Thymus (tissue), 11 donors: Measurements from ENCODE around the gene NCOA5. TPM values are rescaled to one million over a fixed set of nuclear protein-coding genes. Genes with fewer than 3 reads are reported as not detected.

Source experiments
- DNase-seq, 9 donors: peaks; one replicate each; pipeline ENCODE4 v3.0.0-alpha.2; 2013; ENCODE audit warnings: low spot score in 9 of 9, low read depth in 6 of 9, missing footprints in 1 of 9
- H3K27ac ChIP-seq, 2 donors: one replicate each; pipeline ENCODE4 v1.5.1; 2013; ENCODE audit warnings: control low read depth in 1 of 2, low read depth in 1 of 2, low read length in 1 of 2, mild to moderate bottlenecking in 1 of 2, moderate library complexity in 1 of 2
- H3K27me3 ChIP-seq, 2 donors: one replicate each; pipeline ENCODE4 v1.5.1; 2013; ENCODE audit warnings: low read length in 1 of 2; ENCODE audit not compliant: control insufficient read depth in 2 of 2, insufficient read depth in 1 of 2
- H3K36me3 ChIP-seq, 2 donors: one replicate each; pipeline ENCODE4 v1.5.1; 2013; ENCODE audit warnings: low read length in 1 of 2, mild to moderate bottlenecking in 1 of 2, moderate library complexity in 1 of 2; ENCODE audit not compliant: control insufficient read depth in 2 of 2, insufficient read depth in 2 of 2
- H3K4me1 ChIP-seq, 2 donors: one replicate each; pipeline ENCODE4 v1.5.1; 2013; ENCODE audit warnings: low read length in 2 of 2; ENCODE audit not compliant: control insufficient read depth in 2 of 2, insufficient read depth in 2 of 2
- H3K4me3 ChIP-seq, 2 donors: one replicate each; pipeline ENCODE4 v1.5.1; 2013; ENCODE audit warnings: low read length in 2 of 2, control low read depth in 1 of 2, mild to moderate bottlenecking in 1 of 2
- H3K9me3 ChIP-seq, 2 donors: one replicate each; pipeline ENCODE4 v1.5.1; 2013; ENCODE audit warnings: low read length in 1 of 2, mild to moderate bottlenecking in 1 of 2; ENCODE audit not compliant: control insufficient read depth in 2 of 2, insufficient read depth in 1 of 2
- WGBS: extraction: QIAGEN DNeasy Blood & Tissue Kit; methylation state at CpG from one replicate; pipeline ENCODE4 v1.1.7; 2013; 5-methylcytosine and 5-hydroxymethylcytosine counted together
- polyA plus RNA-seq: library from polyadenylated mRNA; stranded (reverse); fragments of 200-250 nt; gene quantifications from one replicate; pipeline ENCODE4 v1.2.3, GENCODE V29; 2013
- total RNA-seq: library from RNA; stranded (reverse); fragments of 120-200 nt; gene quantifications from one replicate; pipeline ENCODE4 v1.2.4, GENCODE V29; 2013
- donor health status: healthy.

The NCOA5 gene
- total and polyA plus RNA-seq, 2 donors, result 21.5 to 25.4 TPM

DNA sequence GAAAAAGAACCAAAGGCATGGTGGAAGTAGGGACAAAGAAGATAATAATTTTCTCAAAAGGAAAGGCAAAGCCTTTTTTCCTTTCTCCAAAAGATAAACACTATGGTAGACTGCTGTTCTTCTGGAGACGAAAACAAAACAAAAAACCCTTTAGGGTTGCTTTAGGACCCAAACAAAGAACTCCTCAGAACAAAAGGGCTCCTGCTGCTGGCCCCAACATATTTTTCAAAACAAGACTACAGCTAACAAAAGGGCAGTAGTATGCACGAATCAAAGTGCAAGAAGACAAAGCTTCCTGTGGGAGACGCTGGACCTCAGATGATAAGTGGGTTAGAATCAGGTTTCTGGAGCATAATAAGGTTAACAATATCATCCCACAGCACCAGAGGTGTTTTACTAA is 15.8 kb downstream of the NCOA5 start:
- H3K27me3 ChIP-seq, result no peaks in the 10 kb centered on the region
- H3K36me3 ChIP-seq, result peaks cover 33 to 43% of the 10 kb centered on the region in 2 donors
- no peak overlapping the region for H3K4me3 ChIP-seq
- WGBS, result 96% methylated on average over 3 of the region's 3 CpGs
- no peaks in the 10 kb centered on the region for H3K4me1 ChIP-seq
- no peaks in the 10 kb centered on the region for H3K9me3 ChIP-seq
- H3K27ac ChIP-seq, result no peak overlapping the region
- DNase-seq, result no peak

- DNase-seq, result no peak
Measured at GRCh38 chr20:46073443-46073842, 16.3 kb downstream of the NCOA5 start.

GRCh38 chr20:46073024-46073423 is 16.7 kb downstream of the NCOA5 start:
- no peak overlapping the region for H3K27ac ChIP-seq
- H3K36me3 ChIP-seq, result peaks cover 30 to 41% of the 10 kb centered on the region in 2 donors

More at GRCh38 chr20:46073443-46073842, 16.3 kb downstream of the NCOA5 start:
- Histone ChIP-seq H3K36me3 (peaks cover 31 to 41% of the 10 kb centered on the region in 2 donors), H3K4me1 (no peaks in the 10 kb centered on the region), H3K9me3 (no peaks in the 10 kb centered on the region), H3K27ac (no peak overlapping the region), H3K4me3 (no peak overlapping the region), H3K27me3 (no peaks in the 10 kb centered on the region)
- 90% methylated on average over 3 of the region's 3 CpGs for WGBS

GRCh38 chr20:46071573-46071972 is 18.2 kb downstream of the NCOA5 start:
- peaks cover 35 to 44% of the 10 kb centered on the region in 2 donors for H3K36me3 ChIP-seq
- no peak overlapping the region for H3K27ac ChIP-seq
- WGBS, result 99% methylated on average over 3 of the region's 3 CpGs
- no peaks in the 10 kb centered on the region for H3K27me3 ChIP-seq
- no peak overlapping the region for H3K4me3 ChIP-seq
- no peak for DNase-seq
- H3K4me1 ChIP-seq, result no peaks in the 10 kb centered on the region
- no peaks in the 10 kb centered on the region for H3K9me3 ChIP-seq

More at GRCh38 chr20:46073024-46073423, 16.7 kb downstream of the NCOA5 start:
- H3K4me1 ChIP-seq, result no peaks in the 10 kb centered on the region
- DNase-seq, result no peak
- H3K9me3 ChIP-seq, result no peaks in the 10 kb centered on the region
- WGBS, result 97% methylated on average over 4 of the region's 4 CpGs
- no peak overlapping the region for H3K4me3 ChIP-seq
- no peaks in the 10 kb centered on the region for H3K27me3 ChIP-seq

DNA sequence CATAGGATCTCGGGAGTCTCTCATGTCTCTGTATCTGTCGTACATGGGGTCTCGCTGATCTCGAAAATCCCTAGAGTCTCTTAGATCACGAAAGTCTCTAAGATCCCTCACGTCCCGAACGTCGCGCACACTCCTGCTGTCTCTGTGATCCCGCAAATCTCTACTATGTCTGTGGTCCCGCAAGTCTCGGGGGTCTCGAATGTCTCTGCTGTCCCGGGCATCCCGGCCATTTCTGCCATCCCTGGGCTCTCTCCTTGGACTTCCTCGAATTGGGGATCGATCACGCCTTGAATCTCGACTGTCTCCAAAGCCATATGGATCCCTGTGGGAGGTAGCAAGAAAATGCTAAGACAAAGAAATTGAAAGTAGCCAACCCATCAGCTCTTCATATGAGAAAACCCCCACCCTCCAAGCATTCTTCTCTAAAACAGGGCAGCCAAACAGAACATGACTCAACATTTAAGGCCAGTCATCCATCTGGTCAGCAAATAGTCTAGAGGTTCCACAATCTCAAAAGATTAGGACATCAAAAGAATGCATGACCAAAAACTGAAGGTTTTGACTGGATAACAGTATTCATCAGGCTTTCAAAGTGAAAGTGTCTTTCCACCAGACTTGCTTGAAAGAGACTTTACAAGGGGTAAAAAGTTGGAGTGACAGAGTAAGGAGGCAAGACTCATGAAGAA is 19.4 kb downstream of the NCOA5 start:
- no peak overlapping the region for H3K27ac ChIP-seq
- no peaks in the 10 kb centered on the region for H3K27me3 ChIP-seq
- peaks cover 43 to 51% of the 10 kb centered on the region in 2 donors for H3K36me3 ChIP-seq
- H3K9me3 ChIP-seq, result no peaks in the 10 kb centered on the region
- H3K4me3 ChIP-seq, result no peak overlapping the region
- 98% methylated on average over 20 of the region's 20 CpGs for WGBS
- DNase-seq, result no peak
- H3K4me1 ChIP-seq, result no peaks in the 10 kb centered on the region

DNA sequence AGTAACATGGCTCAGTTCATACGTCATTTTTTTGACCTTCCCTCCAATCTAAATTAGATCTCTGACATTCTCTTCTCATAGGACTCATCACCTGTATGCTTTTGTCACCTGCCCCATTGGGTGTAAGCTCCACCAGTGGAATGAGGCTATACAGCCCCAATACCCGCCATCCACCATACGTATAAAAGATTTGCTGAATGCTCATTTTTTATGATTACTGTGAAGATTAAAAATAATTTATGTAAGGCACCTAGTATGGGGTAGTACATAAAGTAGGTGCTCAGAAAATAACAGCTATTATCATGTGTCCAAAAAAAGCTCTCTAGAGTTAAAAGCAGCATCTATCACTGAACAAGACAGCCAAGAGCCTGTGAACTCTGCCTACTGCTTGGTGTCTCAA is 24.1 kb downstream of the NCOA5 start:
- Histone ChIP-seq H3K4me3 (no peak overlapping the region), H3K9me3 (peaks cover 0 to 1% of the 10 kb centered on the region in 2 donors), H3K27ac (no peak overlapping the region), H3K4me1 (no peaks in the 10 kb centered on the region), H3K36me3 (peaks cover 75 to 91% of the 10 kb centered on the region in 2 donors), H3K27me3 (no peaks in the 10 kb centered on the region)
- 98% methylated on average over 3 of the region's 3 CpGs for WGBS
- DNase-seq, result no peak

- WGBS, result 98% methylated on average over 9 of the region's 9 CpGs
- H3K9me3 ChIP-seq, result peaks cover 0 to 1% of the 10 kb centered on the region in 2 donors
- H3K36me3 ChIP-seq, result peaks cover 78 to 89% of the 10 kb centered on the region in 2 donors
- H3K27ac ChIP-seq, result no peak overlapping the region
- H3K27me3 ChIP-seq, result peaks cover 0 to 4% of the 10 kb centered on the region in 2 donors
- H3K4me3 ChIP-seq, result no peak overlapping the region
- no peak for DNase-seq
- no peaks in the 10 kb centered on the region for H3K4me1 ChIP-seq
Measured at GRCh38 chr20:46065006-46065405, 24.8 kb downstream of the NCOA5 start.

DNA sequence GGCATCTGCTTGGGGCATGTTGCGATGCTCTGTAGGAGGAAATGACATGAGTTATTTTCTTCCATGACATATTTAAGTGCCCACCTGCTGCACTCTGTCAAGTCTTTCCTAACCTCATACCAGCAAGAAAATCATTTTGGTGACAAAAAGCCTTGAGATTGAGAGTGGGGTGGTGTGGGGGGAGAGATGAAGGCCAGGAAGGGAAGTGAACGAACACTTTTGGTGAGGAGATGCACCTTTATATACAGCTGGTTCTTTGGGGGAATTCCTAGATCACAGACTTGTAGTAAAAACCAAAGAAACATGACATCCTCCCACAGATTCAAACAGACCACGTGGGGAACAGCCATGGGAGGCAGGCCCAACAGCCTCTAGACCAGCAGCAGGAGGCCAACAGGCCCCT is 26.1 kb downstream of the NCOA5 start:
- H3K4me1 ChIP-seq, result peaks cover 0 to 3% of the 10 kb centered on the region in 2 donors
- H3K36me3 ChIP-seq, result peaks cover 77 to 83% of the 10 kb centered on the region in 2 donors
- no peak for DNase-seq
- H3K9me3 ChIP-seq, result peaks cover 0 to 1% of the 10 kb centered on the region in 2 donors
- 90% methylated on average over 3 of the region's 3 CpGs for WGBS
- peaks cover 8 to 12% of the 10 kb centered on the region in 2 donors for H3K27me3 ChIP-seq
- no peak overlapping the region for H3K4me3 ChIP-seq
- H3K27ac ChIP-seq, result no peak overlapping the region

- Histone ChIP-seq H3K36me3 (peaks cover 72 to 78% of the 10 kb centered on the region in 2 donors), H3K4me1 (peaks cover 3 to 4% of the 10 kb centered on the region in 2 donors), H3K27me3 (peaks cover 13 to 17% of the 10 kb centered on the region in 2 donors), H3K9me3 (peaks cover 1 to 2% of the 10 kb centered on the region in 2 donors), H3K27ac (no peak overlapping the region), H3K4me3 (no peak overlapping the region)
- WGBS, result 99% methylated on average over 8 of the region's 8 CpGs
- no peak for DNase-seq
Measured at GRCh38 chr20:46063151-46063550, 26.6 kb downstream of the NCOA5 start.
